Gastrocnemius medialis (tissue), 4 donors: ENCODE measurements around the gene TNS3. TPM values are rescaled to one million over a fixed set of nuclear protein-coding genes. Genes with fewer than 3 reads are reported as not detected.

ENCODE experiments used
- ATAC-seq, 2 donors: fragments of 150-250 bp; one replicate each; pipeline ENCODE4 v1.9.1; 2016
- DNase-seq, 2 donors: peaks; one replicate each; pipeline ENCODE4 v3.0.0-alpha.2; 2019
- H3K27ac ChIP-seq, 4 donors: fragments of 200-600 bp; sonication (generic); 1 replicate in 1 of 4; 2 replicates in 3 of 4; pipeline ENCODE4 v1.5.1; 2016 to 2018; ENCODE audit warnings: mild to moderate bottlenecking in 2 of 4, moderate library complexity in 1 of 4
- H3K27me3 ChIP-seq, 3 donors: fragments of 200-600 bp; sonication (generic) in 2 of 3; 1 replicate in 1 of 3; 2 replicates in 2 of 3; pipeline versions ENCODE4 v1.5.1 to v1.6.0; 2016 to 2019; ENCODE audit warnings: mild to moderate bottlenecking in 1 of 3, moderate library complexity in 1 of 3
- H3K36me3 ChIP-seq, 2 donors: fragments of 200-600 bp; sonication (generic) in 1 of 2; one replicate each; pipeline ENCODE4 v1.5.1; 2017 to 2018
- H3K4me1 ChIP-seq, 2 donors: fragments of 200-600 bp; sonication (generic) in 1 of 2; one replicate each; pipeline ENCODE4 v1.5.1; 2016 to 2017; ENCODE audit warnings: mild to moderate bottlenecking in 2 of 2
- H3K4me3 ChIP-seq, 4 donors: fragments of 200-600 bp; sonication (generic) in 3 of 4; 1 replicate in 1 of 4; 2 replicates in 3 of 4; pipeline ENCODE4 v1.5.1; 2016 to 2019; ENCODE audit warnings: mild to moderate bottlenecking in 2 of 4
- H3K9me3 ChIP-seq, 3 donors: fragments of 200-600 bp; sonication (generic) in 2 of 3; 1 replicate in 1 of 3; 2 replicates in 2 of 3; pipeline ENCODE4 v1.5.1; 2016 to 2019
- POLR2A ChIP-seq, 2 donors: fragments of 450-650 bp; IDR thresholded peaks; one replicate each; pipeline ENCODE4 v1.6.1; 2017; ENCODE audit warnings: antibody characterized with exemption in 2 of 2, mild to moderate bottlenecking in 2 of 2, moderate library complexity in 2 of 2
- in situ Hi-C, 4 donors: fragments of 200-750 bp; cut with MboI; loops; one replicate each; pipeline versions ENCODE4 v1.15.0 to v1.8.0; 2017; ENCODE audit warnings: low sequenced_read_pairs in 4 of 4
- intact Hi-C: fragments of 100-400 bp; cut with DNase I; formaldehyde crosslinking; loops from one replicate; pipeline ENCODE4 v1.15.1; 2023; ENCODE audit warnings: low total_unique reads
- total RNA-seq, 4 donors: library from RNA; depleted of rRNA; stranded (reverse); fragments of >200 nt; gene quantifications; one replicate each; pipeline versions ENCODE4 v1.1.0 to v1.2.3, GENCODE V29; 2016
- TF ChIP-seq, protein P1 (sequence below), 5 experiments: fragments of 450-650 bp in 3 of 5; fragments of 200-600 bp in 2 of 5; sonication (generic) in 2 of 5; IDR thresholded peaks in 4 of 5; conservative IDR thresholded peaks in 1 of 5; 1 replicate in 4 of 5; 2 replicates in 1 of 5; pipeline ENCODE4 v1.5.1; 2016 to 2019; ENCODE audit warnings: antibody characterized with exemption in 5 of 5, mild to moderate bottlenecking in 3 of 5, moderate library complexity in 3 of 5

Gene TNS3
- total RNA-seq, 4 donors from 2014 or later = 39.4 to 64.3 (median 50.5) TPM

DNA sequence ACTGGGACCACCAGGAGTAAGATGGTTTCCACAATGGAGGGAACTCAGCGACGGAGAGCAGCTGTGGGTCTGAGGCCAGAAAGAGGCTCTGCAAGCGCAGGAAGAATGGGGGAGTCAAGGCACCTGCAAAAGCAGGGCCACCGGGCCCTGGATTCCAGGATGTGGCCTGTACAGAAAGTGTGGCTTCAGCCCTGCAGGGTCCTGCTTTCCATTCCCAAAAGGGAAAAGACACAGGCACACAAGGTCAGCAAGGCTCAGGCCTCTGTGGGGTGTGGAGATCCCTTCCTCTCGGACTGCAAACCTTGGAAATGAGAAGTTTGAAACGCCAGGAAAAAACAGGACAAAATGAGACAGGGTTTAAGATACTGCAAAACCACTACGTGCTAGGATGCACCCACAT is 232.5 kb downstream of the TNS3 start:
- no peaks in the 10 kb centered on the region for H3K4me1 ChIP-seq
- ATAC-seq (no peak), DNase-seq (no peak)
- no peaks in the 10 kb centered on the region for H3K9me3 ChIP-seq
- no peak overlapping the region for H3K27ac ChIP-seq
- intact Hi-C loops = no loop called here
- no peak for TF ChIP-seq POLR2A (IDR thresholded peaks at IDR 0.05)
- TF ChIP-seq, protein P1, sequence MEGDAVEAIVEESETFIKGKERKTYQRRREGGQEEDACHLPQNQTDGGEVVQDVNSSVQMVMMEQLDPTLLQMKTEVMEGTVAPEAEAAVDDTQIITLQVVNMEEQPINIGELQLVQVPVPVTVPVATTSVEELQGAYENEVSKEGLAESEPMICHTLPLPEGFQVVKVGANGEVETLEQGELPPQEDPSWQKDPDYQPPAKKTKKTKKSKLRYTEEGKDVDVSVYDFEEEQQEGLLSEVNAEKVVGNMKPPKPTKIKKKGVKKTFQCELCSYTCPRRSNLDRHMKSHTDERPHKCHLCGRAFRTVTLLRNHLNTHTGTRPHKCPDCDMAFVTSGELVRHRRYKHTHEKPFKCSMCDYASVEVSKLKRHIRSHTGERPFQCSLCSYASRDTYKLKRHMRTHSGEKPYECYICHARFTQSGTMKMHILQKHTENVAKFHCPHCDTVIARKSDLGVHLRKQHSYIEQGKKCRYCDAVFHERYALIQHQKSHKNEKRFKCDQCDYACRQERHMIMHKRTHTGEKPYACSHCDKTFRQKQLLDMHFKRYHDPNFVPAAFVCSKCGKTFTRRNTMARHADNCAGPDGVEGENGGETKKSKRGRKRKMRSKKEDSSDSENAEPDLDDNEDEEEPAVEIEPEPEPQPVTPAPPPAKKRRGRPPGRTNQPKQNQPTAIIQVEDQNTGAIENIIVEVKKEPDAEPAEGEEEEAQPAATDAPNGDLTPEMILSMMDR (IDR thresholded peaks at IDR 0.05 in 4 of 5, conservative IDR thresholded peaks at IDR 0.05 in 1 of 5) = no peak
- peaks cover 0 to 6% of the 10 kb centered on the region in 2 donors for H3K36me3 ChIP-seq
- in situ Hi-C loops = no loop called here
- no peaks in the 10 kb centered on the region for H3K27me3 ChIP-seq
- no peak overlapping the region for H3K4me3 ChIP-seq

DNA sequence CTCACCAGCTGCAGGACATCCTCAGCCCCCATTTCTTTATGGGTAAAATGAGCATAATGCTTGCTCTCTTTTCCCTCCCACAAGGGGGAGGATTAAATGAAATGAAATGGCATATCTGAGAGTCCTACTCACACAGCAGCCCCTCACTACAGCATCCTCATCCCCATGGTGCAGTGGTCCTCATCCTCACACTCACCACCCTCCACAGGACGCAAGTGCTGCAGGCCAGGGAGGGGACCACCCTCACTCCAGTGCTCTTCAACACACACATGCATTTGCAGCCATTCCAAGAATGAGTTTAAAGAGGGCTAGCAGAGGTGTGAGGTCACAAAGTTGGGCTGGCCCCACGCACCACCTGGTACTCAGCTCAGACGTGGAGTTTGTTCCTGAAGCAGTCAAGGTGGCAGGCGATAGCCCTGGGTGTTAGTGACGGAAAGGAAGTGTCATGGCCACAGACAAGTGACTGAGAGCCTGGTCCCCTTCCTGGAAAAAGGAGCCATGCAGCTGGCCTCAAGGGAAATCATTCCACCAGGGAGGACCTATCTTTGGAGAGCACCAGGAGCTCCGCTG is 234.0 kb downstream of the TNS3 start:
- Histone ChIP-seq H3K36me3 (peaks cover 0 to 12% of the 10 kb centered on the region in 2 donors), H3K4me1 (no peaks in the 10 kb centered on the region), H3K27me3 (no peaks in the 10 kb centered on the region), H3K9me3 (no peaks in the 10 kb centered on the region), H3K4me3 (no peak overlapping the region), H3K27ac (no peak overlapping the region)
- no peak for ATAC-seq
- intact Hi-C loops = no loop called here
- in situ Hi-C loops = no loop called here
- no peak for TF ChIP-seq POLR2A (IDR thresholded peaks at IDR 0.05)
- TF ChIP-seq, protein P1 (IDR thresholded peaks at IDR 0.05 in 4 of 5, conservative IDR thresholded peaks at IDR 0.05 in 1 of 5) = no peak
- no peak for DNase-seq

DNA sequence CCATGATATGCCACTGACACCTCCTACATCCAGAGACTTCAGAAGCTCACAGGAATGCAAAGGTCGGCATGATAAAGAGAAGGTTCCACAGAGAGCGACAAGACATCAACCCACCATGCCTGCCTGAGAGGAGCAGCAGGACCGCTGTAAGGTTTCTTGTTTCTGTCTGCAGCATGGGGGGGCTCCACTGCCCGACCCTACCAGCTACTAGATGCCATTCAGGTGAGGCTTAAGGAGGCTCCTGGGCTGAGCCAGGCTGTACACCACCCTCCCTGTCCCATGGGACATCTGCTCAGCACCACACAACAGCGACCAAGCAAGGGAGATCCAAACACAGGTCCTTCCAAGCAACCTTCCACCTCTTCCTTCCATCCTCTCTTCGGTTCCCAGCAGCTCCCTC is 234.6 kb downstream of the TNS3 start:
- no peaks in the 10 kb centered on the region for H3K4me1 ChIP-seq
- no peak overlapping the region for H3K4me3 ChIP-seq
- no peaks in the 10 kb centered on the region for H3K9me3 ChIP-seq
- no peak for ATAC-seq
- intact Hi-C loops = no loop called here
- no peaks in the 10 kb centered on the region for H3K27me3 ChIP-seq
- H3K36me3 ChIP-seq = peaks cover 0 to 12% of the 10 kb centered on the region in 2 donors
- in situ Hi-C loops = no loop called here
- TF ChIP-seq, protein P1 (IDR thresholded peaks at IDR 0.05 in 4 of 5, conservative IDR thresholded peaks at IDR 0.05 in 1 of 5) = no peak
- TF ChIP-seq POLR2A (IDR thresholded peaks at IDR 0.05) = no peak
- no peak for DNase-seq
- no peak overlapping the region for H3K27ac ChIP-seq

DNA sequence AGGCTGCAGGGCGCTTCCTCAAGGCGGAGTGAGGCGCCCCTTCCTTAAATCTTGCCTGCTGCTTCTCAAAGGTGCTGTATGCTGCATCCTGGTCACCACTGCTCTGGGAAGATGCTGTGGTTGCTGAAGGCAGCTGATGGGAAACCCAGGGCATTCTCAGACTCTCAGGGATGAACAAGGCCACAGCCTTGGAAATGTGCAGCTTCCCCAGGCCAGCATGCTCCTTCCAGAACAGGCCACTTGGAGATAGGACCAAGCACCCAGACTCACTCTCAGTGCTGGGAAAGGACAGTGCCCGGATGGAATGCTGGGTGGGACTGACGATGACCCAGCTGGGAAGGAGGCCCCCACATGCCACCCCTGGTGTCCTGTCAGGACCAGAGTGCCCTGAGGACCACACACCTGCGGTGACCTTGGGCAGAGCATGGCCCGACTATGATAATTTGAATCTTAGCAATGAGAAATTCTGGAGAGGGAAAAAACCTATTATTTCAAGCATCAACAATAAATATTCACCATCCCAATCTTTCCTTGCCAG is 235.5 kb downstream of the TNS3 start:
- in situ Hi-C loops (no loop called here), intact Hi-C loops (no loop called here)
- Histone ChIP-seq H3K36me3 (peaks cover 0 to 12% of the 10 kb centered on the region in 2 donors), H3K4me3 (no peak overlapping the region), H3K27ac (no peak overlapping the region), H3K27me3 (no peaks in the 10 kb centered on the region), H3K9me3 (no peaks in the 10 kb centered on the region), H3K4me1 (no peaks in the 10 kb centered on the region)
- no peak for DNase-seq
- TF ChIP-seq POLR2A (IDR thresholded peaks at IDR 0.05) = no peak
- TF ChIP-seq, protein P1 (IDR thresholded peaks at IDR 0.05 in 4 of 5, conservative IDR thresholded peaks at IDR 0.05 in 1 of 5) = no peak
- no peak for ATAC-seq
